ENCODE results near the gene ZNF513.

The ZNF513 gene, protein sequence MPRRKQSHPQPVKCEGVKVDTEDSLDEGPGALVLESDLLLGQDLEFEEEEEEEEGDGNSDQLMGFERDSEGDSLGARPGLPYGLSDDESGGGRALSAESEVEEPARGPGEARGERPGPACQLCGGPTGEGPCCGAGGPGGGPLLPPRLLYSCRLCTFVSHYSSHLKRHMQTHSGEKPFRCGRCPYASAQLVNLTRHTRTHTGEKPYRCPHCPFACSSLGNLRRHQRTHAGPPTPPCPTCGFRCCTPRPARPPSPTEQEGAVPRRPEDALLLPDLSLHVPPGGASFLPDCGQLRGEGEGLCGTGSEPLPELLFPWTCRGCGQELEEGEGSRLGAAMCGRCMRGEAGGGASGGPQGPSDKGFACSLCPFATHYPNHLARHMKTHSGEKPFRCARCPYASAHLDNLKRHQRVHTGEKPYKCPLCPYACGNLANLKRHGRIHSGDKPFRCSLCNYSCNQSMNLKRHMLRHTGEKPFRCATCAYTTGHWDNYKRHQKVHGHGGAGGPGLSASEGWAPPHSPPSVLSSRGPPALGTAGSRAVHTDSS

GRCh38 chr2:27380626-27381545 is at the start of gene ZNF513:
Gene ZNF513 (minus strand): TSS chr2:27380734. CDS start chr2:27380526, 208 bp downstream.
- Histone ChIP-seq H3K4me2 (ENCODE audit: low read length) (peak within 1 kb of the TSS; percentile 86), H3K4me3 (ENCODE audit: low read length) (peak within 1 kb of the TSS; percentile 81), H3F3A (ENCODE audit: control insufficient read depth, insufficient read depth) (peaks cover 28% of the 10 kb centered on the region), H3K9me3 (ENCODE audit: control insufficient read depth, insufficient read depth, low read length) (no peaks in the 10 kb centered on the region), H3K36me3 (ENCODE audit: control insufficient read depth, low read length) (peaks cover 86% of the 10 kb centered on the region), H4K20me1 (ENCODE audit: control insufficient read depth, insufficient read depth, low read depth, low read length) (no peaks in the 10 kb centered on the region), H3K27ac (ENCODE audit: low read depth, low read length) (peak within 1 kb of the TSS; percentile 66), H3K9me2 (replicated peaks; ENCODE audit: control insufficient read depth, low read length) (no peaks in the 10 kb centered on the region), H3K79me2 (ENCODE audit: control insufficient read depth, low read length) (peaks cover 9% of the 10 kb centered on the region), H3K4me1 (ENCODE audit: control insufficient read depth, low read length) (peaks cover 23% of the 10 kb centered on the region), H3K27me3 (ENCODE audit: control insufficient read depth, low read length) (no peaks in the 10 kb centered on the region)
- TF ChIP-seq, protein P1, sequence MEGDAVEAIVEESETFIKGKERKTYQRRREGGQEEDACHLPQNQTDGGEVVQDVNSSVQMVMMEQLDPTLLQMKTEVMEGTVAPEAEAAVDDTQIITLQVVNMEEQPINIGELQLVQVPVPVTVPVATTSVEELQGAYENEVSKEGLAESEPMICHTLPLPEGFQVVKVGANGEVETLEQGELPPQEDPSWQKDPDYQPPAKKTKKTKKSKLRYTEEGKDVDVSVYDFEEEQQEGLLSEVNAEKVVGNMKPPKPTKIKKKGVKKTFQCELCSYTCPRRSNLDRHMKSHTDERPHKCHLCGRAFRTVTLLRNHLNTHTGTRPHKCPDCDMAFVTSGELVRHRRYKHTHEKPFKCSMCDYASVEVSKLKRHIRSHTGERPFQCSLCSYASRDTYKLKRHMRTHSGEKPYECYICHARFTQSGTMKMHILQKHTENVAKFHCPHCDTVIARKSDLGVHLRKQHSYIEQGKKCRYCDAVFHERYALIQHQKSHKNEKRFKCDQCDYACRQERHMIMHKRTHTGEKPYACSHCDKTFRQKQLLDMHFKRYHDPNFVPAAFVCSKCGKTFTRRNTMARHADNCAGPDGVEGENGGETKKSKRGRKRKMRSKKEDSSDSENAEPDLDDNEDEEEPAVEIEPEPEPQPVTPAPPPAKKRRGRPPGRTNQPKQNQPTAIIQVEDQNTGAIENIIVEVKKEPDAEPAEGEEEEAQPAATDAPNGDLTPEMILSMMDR (IDR thresholded peaks at IDR 0.05; ENCODE audit: low read depth, low read length, poor library complexity, severe bottlenecking) = no peak
- TF ChIP-seq EZH2phosphoT487 (IDR thresholded peaks at IDR 0.05; ENCODE audit: borderline replicate concordance, low read length) = no peak

DNA sequence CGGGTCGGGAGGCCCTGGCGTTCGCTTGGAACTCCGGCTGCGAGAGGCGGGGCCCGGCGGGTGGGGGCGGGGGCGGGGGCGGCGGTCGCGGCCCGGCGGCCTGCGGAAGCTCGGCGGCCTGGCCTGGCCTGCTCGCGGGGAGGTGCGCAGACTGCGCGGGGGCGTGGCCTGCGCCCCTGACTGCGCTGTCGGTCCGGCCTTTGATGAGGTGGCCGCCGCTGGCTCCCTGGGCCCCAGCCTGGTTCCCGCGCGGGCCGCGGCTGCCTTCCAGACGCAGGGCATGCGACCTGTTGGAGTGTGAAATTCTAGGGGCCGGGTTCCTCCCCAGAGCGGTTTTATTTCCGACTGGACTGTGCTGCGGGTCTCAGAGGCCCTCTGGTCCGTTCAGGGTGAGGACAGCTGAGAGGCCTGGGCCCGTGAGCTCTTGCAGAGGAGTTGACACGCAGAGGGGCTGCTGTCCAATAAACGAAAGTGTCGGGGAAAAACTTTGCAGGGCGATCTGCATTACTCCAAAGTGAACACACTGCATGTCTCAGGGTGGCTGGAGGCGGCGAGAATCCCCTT is 48.5 kb upstream of the ZNF513 start:
- no peaks in the 10 kb centered on the region for H3K27me3 ChIP-seq (ENCODE audit: control insufficient read depth, low read length)
- H3K9me2 ChIP-seq (replicated peaks; ENCODE audit: control insufficient read depth, low read length) = no peaks in the 10 kb centered on the region
- peaks cover 11% of the 10 kb centered on the region for H3K36me3 ChIP-seq (ENCODE audit: control insufficient read depth, low read length)
- H3K4me3 ChIP-seq (ENCODE audit: low read length) = peak overlapping the region; percentile 100
- H3K9me3 ChIP-seq (ENCODE audit: control insufficient read depth, insufficient read depth, low read length) = no peaks in the 10 kb centered on the region
- peak overlapping the region; percentile 67 for H3K27ac ChIP-seq (ENCODE audit: low read depth, low read length)
- peaks cover 22% of the 10 kb centered on the region for H3K4me1 ChIP-seq (ENCODE audit: control insufficient read depth, low read length)
- H4K20me1 ChIP-seq (ENCODE audit: control insufficient read depth, insufficient read depth, low read depth, low read length) = peaks cover 3% of the 10 kb centered on the region; the same call in 1 of the 2 replicates
- peak overlapping the region; percentile 98 for H3K4me2 ChIP-seq (ENCODE audit: low read length)
- H3K79me2 ChIP-seq (ENCODE audit: control insufficient read depth, low read length) = peaks cover 38% of the 10 kb centered on the region
- TF ChIP-seq EZH2phosphoT487 (IDR thresholded peaks at IDR 0.05; ENCODE audit: borderline replicate concordance, low read length) = no peak
- TF ChIP-seq, protein P1 (IDR thresholded peaks at IDR 0.05; ENCODE audit: low read depth, low read length, poor library complexity, severe bottlenecking) = no peak
- no peaks in the 10 kb centered on the region for H3F3A ChIP-seq (ENCODE audit: control insufficient read depth, insufficient read depth)

- peak within 1 kb of the TSS; percentile 98 for H3K4me2 ChIP-seq (ENCODE audit: low read length)
- H3K4me1 ChIP-seq (ENCODE audit: control insufficient read depth, low read length) = peaks cover 22% of the 10 kb centered on the region
- H3K27ac ChIP-seq (ENCODE audit: low read depth, low read length) = peak within 1 kb of the TSS; percentile 67
- peak within 1 kb of the TSS; percentile 100 for H3K4me3 ChIP-seq (ENCODE audit: low read length)
- no peaks in the 10 kb centered on the region for H3K27me3 ChIP-seq (ENCODE audit: control insufficient read depth, low read length)
- H3K36me3 ChIP-seq (ENCODE audit: control insufficient read depth, low read length) = peaks cover 5% of the 10 kb centered on the region
- H3K9me3 ChIP-seq (ENCODE audit: control insufficient read depth, insufficient read depth, low read length) = no peaks in the 10 kb centered on the region
- TF ChIP-seq, protein P1 (IDR thresholded peaks at IDR 0.05; ENCODE audit: low read depth, low read length, poor library complexity, severe bottlenecking) = peak; percentile 44
- no peak for TF ChIP-seq EZH2phosphoT487 (IDR thresholded peaks at IDR 0.05; ENCODE audit: borderline replicate concordance, low read length)
- no peaks in the 10 kb centered on the region for H3K9me2 ChIP-seq (replicated peaks; ENCODE audit: control insufficient read depth, low read length)
- H3F3A ChIP-seq (ENCODE audit: control insufficient read depth, insufficient read depth) = no peaks in the 10 kb centered on the region
- H4K20me1 ChIP-seq (ENCODE audit: control insufficient read depth, insufficient read depth, low read depth, low read length) = peaks cover 3% of the 10 kb centered on the region; the same call in 1 of the 2 replicates
- peaks cover 38% of the 10 kb centered on the region for H3K79me2 ChIP-seq (ENCODE audit: control insufficient read depth, low read length)
Measured at GRCh38 chr2:27428213-27428977, 47.9 kb upstream of the ZNF513 start, which contains the start of gene NRBP1. Gene NRBP1 (plus strand): TSS chr2:27428631. CDS start chr2:27433274, 4,643 bp downstream.
